ENCODE data around the gene CHD6.

CHD6 gene

DNA sequence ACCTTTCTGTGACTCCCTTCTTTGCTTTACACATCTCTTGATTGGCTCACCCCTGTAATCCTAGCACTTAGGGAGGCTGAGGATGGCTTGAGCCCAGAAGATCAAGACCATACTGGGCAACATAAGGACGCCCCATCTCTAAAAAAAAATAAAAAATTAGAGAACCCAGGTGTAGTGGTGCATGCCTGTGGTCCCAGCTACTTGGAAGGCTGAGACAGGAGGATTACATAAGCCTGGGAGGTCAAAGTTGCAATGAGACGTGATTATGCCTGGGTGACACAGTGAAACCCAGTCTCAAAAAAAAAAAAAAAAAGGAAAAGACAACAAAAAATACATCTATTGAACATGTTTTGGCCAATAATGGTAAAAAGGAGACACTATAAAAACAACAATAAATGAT, 37.8 kb downstream of the CHD6 start:
- no peak for DNase-seq (ENCODE audit: low read depth)

DNA sequence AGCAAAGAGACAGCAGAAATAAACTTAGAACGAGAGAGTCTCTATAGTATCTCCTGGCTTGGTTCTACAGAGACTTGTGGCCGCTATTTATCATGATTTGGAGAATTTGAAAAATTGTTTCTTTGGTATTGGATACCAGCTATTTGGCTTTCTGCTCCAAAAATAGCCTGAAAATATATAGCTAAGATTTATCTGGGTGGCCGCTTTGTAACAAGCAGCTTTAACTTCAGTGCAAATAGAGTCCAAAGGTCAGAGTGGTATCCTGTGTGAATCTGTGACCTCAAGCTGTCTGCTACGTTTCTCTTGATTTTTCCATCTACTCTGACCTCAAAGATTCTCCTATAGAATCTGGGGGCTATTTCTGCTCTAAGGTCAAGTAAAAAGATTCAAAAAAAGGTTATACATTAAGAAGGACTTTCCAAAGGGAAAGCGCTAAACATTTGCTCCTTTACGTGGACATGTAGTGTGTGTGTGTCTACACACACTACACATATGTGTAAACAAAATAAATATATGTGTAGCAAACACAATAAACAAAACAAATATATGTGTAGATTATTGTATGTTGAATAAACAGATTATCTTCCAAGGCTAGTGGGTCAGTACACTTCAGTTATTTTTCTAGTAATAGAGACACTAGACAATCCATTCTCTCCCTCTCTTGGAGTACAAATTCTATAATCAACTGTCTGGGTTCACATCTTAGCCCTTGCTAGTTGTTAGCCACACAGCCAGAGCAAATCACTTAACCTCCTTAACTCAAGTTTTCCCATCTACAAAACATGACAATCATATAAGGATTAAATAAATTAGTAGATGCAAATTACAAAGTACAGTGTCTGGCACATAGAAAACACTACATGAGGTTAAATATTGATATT, 40.8 kb downstream of the CHD6 start:
- DNase-seq (ENCODE audit: low read depth) = no peak

DNA sequence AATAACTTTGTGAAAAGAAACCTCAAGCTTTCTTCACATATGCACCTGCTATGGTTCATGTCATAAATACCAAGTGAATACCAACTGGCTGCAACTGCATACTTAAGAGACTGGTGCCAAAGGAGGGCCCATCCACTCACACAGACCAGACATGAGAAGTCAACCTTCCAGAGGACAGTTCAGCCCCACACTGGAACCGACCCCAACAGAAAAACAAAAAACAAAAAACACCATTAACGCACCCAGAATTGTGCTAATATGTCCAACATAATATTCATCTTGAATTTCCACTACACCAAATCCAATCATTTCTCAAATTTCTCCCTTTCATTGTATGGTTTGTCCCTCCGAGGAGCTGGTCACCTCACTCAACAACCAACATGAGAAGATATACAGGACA, 42.8 kb downstream of the CHD6 start:
- DNase-seq (ENCODE audit: low read depth) = no peak

DNA sequence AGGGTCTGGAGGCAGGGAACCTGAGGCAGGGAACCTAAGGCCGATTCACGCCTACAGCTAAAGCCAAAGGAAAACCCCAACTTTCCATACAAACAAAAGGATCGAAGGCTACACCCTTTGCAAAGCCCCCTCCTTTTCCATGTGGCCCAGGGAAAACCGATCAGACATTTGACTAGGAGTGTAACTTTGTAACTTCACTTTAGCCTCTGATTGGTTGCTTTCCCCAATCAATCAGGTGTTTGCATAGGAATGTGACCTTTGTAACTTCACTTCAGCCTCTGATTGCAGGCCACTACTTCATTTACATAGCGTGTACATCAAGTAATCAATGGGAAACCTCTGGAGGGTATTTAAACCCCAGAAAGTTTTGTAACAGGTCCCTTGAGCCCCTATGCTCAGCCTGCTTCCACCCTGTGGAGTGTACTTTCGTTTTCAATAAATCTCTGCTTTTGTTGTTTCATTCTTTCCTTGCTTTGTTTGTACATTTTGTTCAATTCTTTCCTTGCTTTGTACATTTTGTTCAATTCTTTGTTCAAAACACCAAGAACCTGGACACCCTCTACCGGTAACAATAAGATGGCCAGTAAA, 43.3 kb downstream of the CHD6 start:
- DNase-seq (ENCODE audit: low read depth) = no peak

DNA sequence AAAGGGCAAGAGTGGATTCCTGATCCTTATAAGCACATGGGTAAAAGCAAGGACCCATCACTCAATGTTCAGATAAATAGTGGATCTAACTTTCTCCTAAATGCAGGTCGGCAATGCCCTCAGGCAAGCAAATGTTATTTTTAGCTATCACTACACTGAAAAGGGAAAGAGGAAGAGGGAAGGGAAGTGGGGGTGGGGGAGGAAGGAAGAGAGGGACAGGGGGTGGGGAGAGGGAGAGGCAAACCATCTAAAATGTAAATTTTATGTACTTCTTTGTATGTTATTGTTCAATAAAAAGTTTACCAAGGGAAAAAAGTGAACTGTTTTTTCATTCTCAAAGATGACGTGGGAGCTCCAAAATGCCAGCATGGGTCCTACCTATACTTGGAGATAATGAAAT, 44.2 kb downstream of the CHD6 start:
- DNase-seq (ENCODE audit: low read depth) = no peak

DNA sequence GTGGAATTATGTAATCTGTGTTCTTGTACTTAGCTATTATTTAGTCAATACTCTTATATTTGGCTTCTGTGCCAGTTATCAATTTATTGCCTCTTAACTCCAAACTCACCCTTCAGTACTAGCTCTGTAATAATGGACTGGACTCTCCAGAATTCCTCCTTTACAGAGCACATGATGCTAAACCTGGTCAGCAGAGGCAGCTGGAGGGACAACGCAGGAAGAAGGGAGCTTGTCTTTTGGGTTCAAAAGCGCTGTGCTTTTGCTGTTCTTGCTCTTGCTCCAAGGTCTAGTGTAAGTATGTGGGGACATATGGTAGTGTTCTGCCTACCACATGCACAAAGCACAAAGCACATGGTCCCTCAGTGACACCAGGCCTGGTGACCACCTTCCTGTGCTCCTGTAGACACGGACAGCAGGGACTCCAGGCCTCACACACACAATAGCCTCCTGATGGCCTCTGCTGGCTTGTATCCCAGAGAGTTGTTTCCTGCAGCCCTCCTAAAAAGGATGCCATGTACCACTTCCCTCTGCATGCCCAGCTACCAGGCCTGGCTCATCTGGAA, 46.1 kb downstream of the CHD6 start:
- no peak for DNase-seq (ENCODE audit: low read depth)

DNA sequence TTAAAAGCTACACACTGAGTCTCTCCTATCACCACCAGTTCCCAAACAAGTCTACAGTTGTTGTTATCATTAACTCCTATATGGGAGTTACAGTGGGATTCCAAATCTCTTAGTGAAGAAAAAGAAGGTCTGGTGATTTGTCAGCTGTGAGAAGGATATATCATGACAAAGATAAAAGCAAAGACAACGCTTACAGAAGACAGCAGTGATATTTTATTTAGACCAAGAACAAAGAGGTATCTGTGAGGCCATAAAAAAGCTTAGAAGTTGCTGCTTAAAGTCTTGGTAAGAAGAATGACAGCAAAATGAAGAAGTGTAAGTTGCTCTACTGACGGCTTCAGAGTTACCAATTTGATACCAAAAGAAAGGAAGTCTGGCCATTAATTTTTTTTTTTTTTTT, 47.2 kb downstream of the CHD6 start:
- no peak for DNase-seq (ENCODE audit: low read depth)

DNA sequence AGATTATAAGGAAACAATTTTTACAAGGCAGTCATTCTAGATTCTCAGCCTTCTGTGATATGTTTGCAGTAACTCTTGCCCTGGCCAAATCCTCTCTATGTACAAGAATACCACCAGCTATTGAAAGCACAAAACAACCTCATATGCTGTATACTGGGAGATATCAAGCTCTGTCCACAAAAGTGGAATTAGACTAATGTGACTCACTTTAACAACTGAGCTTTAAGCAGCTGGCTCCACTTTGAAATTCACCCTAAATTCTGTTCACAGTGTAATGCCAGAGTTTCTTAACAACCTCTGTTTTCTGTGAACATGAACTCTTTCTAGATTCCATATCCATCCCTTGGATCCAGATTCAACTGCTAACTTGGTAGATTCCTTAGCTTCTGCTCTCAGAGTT, 47.6 kb downstream of the CHD6 start:
- no peak for DNase-seq (ENCODE audit: low read depth)

DNA sequence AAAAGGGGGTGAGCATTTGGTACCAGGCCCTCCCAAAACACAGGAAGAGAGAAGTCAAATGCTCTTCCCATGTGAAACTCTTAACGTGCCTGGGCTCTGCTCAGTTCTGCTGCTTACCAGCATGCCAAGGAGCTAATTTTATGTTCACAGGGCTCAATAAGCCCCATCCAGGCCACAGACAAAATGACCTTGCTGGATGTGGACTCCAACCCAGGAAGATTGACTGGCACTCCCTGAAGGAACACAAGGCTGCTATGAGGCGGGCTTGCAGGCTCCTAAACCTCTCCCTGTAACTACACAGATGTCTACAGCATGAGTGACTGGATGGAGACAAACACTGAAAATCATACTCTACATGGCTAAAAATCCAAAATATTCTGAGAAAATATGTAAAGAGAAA, 50.6 kb downstream of the CHD6 start:
- DNase-seq (ENCODE audit: low read depth) = no peak

DNA sequence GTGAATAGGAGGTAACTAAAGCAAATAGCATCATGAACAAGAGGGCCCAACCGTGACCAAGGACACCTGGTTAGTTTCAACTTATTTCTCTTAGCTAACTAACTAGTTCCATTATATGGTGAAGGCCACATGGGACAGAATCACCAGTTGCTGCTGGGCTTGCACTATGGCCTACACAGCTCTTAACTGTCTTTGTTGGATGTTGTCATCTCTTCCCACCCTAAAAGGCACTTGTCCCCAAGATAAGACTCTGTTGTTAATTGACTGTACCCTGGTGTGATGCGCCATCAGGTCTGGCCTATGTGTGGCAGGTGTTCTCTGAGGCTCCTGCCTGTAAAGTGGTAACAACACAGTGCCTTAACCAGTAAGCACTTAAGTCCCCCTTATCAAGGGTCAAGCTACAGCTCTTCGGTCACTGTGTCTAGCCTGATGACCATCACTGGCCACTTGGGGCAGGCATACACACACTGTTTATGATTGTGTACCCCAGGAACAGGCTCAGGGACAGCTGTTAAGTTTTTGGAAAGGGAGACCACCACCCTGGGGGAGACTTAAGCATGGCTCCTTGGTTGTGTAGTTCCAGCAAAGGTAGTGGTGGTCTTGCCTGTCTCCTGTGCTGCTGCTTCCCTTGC, 51.2 kb downstream of the CHD6 start:
- no peak for DNase-seq (ENCODE audit: low read depth)

DNA sequence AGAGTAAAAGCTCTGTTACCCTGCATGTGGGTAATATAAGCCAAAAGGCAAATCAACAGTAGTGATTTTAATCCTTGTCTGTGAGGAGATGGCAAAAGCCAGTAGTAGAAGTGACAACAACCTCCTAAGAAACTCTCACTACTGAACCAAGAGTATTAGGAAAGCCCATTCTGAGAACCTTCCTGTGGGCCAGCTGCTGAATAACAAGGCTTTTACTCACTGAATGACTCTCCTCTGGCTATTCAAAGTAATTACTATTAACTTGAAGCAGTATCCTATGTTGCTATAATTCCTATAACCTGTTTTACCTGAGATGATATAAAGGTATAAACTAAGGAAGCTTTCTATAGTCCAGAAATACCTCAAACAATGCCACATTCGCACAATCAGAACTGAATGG, 55.1 kb downstream of the CHD6 start:
- DNase-seq (ENCODE audit: low read depth) = no peak

DNA sequence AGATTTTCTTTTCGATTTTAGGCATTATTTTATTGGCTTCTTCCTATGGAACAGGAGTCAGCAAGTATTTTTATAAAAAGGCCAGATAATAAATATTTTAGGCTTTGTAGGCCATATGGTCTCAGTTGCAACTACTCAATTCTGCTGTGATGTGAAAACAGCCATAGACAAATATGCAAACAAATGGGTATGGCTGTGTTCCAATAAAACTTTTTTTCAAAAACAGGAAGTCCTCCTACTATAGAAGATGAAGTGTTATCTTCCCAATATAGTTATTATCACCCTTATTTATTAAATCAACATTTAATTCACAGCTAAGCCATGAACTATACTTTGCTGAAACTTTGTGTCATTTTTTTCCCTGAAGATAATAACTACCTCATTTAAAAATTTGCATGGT, 57.2 kb downstream of the CHD6 start:
- DNase-seq (ENCODE audit: low read depth) = no peak

DNA sequence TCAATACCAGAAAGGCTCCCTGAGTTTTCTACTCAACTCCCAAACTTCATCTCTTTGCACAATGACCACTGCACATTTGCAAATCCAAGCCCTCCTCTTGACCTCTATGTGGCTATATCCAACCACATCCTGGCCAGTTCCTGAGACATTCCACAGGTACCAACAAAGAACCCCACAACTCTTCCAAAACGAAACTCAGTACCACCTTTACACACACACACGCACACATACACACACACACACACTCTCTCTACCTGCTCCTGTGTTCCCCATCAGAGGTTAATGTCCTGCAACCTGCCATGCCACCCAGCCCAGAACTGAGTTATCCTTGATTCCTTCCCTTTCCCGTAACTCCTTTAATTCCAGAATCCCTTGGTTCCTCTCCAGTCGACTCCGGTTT, 58.5 kb downstream of the CHD6 start:
- DNase-seq (ENCODE audit: low read depth) = no peak

DNA sequence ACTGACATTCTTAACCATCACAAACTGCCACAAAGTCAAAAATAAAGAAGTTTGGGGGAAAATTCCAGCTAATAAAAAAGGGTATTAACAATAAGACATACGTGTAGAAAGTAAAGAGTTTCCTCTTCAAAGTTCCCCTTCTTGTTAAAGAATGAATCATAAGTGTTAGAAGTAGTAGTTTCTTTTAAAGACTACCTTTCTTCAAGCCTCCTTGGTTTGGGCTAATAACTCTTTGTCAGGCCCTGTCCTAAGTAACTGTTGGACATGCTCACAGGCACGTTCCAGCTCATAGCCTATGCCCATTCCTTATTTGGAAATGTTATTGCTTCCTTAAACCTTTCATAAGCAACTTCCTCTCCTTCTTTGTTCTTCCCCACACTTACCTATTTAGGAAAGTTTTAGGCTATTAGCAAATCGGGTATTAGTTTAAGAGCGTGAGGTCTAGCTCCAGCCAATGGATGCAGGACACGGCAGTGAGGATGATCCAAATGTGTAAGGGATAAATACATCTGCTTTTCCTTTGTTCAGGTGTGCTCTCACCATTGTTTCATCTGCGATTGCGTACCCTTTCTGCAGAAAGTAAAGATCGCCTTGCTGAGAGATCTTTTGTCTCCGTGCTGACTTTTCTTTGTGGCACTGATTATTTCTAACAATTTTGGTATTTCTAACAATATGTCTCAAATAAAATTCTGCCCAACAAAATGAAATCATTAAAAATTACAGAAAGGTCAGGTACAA, 64.9 kb downstream of the CHD6 start:
- no peak for DNase-seq (ENCODE audit: low read depth)

DNA sequence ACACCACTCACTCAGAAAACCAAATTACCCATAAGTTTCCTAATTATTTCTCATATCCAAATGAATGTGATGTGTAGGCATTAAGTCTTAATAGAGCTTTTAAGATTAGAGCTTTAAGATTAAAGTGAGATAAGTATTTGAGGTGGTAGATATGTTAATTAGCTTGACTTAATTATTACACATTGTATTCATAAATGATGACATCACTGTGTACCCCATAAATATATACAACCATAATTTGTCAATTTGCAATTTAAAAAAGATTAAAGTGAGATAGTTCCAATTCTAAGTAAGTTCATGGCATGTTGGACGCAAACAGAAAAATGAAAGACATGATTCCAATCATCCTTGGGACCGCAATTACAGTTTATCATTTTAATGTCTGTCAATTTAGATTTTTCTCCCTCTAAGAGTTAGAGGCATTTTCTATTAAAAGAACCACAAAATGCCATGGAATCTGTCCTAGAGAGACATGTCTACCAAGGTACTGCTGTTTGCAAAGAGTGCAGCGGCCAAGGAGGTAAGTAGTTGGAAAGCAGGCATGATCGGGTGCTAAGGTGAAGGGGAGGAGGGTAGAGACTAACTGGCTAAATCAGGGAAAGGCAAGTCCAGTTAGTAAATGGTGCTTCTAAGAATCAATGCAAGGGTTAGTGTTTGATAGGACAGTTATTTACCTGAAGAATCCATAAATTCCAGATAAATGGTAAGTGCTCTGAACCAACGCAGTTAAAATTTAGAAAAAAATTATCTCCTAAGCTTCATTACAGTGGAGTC, 65.7 kb downstream of the CHD6 start:
- DNase-seq (ENCODE audit: low read depth) = no peak

DNA sequence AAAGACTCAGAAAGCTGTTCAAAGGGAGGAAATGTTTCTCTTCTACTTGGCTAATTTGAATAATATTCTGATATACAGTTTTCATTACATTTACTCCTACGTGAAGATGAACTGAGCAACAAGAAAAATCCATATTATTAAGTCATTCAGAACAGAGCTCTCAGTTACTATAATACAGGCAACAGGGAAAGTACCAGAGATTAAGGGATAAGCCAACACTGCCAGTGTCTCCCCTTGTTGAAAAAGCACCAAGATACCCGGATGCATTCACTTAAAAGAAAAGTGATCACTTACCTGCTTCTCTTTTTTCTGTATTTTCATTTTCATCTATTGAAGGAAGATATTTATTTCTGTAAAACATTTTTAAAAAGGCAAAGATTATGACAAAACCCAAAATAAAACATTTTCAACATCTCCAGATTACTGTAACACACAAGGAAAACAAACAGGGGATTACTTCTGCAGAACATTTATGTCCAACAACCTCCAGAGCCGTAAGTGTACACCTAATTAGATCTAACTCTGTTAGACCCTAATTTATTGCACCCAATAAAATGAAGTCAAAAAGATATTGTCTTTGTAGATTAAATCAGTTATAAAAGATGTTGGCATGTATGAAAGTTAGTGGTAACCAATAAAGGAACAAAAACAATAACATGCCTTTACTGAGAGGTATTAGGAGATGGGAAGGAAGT, 67.0 kb downstream of the CHD6 start:
- no peak for DNase-seq (ENCODE audit: low read depth)

DNA sequence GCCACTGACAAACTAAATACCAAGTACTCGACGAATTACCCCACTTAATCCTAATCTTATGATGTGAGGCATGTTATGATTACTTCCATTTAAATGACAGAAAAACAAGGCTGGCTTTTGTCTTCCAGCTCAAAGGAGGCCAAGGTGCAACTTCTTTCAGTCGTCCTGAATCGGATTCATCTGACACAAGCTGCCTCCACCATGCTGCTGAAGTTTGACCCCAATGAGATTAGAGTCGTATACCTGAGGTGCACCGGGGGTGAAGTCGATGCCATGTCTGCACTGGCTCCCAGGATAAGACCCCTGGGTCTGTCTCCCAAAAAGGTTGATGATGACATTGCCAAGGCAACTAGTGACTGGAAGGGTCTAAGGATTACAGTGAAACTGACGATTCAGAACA, 71.0 kb downstream of the CHD6 start:
- DNase-seq (ENCODE audit: low read depth) = no peak

DNA sequence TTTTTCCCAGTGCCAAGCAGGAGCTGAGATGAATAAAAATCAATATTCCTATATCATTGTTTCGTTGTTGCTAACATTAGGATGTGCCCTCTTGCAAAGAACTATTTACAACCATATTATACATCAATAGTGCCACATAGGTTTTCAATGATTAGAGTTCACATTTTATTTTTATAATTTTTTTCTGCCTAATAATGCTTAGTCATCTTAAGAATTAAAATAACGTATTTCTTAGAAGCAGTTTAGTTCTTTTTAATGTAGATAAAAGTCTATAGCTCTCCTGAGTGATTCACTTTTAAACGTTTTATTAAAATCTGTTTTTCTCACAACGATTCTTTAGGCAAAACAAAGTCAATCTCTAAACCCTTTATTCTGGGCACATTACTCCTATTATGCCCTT, 71.6 kb downstream of the CHD6 start:
- no peak for DNase-seq (ENCODE audit: low read depth)

DNA sequence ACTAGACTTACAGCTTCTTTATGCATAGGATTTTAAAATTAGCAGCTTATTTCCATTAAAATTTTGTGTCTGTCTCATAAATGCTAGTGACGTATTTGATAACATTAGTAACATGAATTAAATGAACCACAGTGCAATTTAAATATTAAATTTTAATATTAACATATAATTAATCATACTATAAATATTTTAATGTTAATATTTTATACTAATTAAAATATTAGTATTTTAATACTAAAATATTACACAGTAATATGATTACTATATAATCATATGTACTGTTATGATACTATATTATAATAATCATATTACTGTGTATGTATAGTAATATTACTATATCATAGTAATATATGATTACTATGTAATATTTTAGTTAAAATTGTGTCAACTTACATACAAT, 73.7 kb downstream of the CHD6 start:
- DNase-seq (ENCODE audit: low read depth) = no peak

DNA sequence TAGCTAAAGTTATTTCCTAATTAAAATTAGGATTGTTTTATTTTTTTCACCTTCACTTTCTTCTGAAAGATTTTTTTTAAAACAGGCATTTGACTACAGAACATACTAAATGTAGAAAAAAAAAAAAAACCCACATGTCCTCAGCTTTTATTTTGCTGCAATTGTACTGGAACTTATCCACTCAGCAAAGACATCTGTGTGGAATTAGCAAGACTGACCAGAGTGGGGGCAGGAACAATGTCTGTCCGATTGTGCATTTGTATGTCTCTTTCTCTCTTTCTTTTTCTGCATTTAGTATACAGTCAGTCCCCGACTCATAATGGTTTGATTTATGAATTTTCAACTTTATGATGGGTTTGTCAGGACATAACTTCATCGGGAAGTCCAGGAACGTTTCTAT, 77.3 kb downstream of the CHD6 start:
- no peak for DNase-seq (ENCODE audit: low read depth)

DNA sequence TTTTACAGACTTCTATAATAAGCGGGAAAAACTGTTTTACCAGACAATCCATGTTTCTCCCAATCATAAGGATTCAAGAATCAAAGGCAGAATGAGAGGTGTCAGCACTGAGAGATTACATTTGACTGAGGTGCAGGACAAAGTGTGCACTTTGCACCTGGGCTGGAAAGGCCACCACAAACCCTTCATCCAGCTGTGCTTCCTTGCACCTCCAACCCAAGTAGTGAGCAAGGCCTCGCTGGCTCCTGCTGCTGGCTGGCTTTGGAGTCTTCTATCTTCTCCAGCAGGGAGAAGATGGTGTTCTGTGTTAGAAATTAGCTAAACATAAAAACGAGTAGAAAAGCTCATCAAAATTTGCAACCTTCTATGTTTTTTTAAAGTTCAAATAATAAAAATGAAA, 77.7 kb downstream of the CHD6 start:
- DNase-seq (ENCODE audit: low read depth) = no peak
